HepG2 (cell line): Measurements from ENCODE around the gene MLLT10. TPM values are rescaled to one million over a fixed set of nuclear protein-coding genes. Genes with fewer than 3 reads are reported as not detected.

Experiments
- CBX1 ChIP-seq: IDR thresholded peaks from one replicate; pipeline ENCODE4 v1.6.1; 2016; ENCODE audit warnings: antibody characterized with exemption, low read depth
- CBX5 ChIP-seq: sonication (generic); formaldehyde crosslinking; IDR thresholded peaks from 2 replicates; pipeline ENCODE4 v1.4.0; 2020; ENCODE audit warnings: missing genetic modification reagents, borderline replicate concordance
- FOXP1 ChIP-seq, 2 experiments: fragments of 450-650 bp in 1 of 2; IDR thresholded peaks; 2 replicates each; pipeline ENCODE4 v1.6.1; 2017 to 2018; ENCODE audit warnings: antibody characterized with exemption in 1 of 2
- HMG20A ChIP-seq: IDR thresholded peaks from 2 replicates; pipeline ENCODE4 v1.6.1; 2016; ENCODE audit warnings: borderline replicate concordance
- HNRNPUL1 ChIP-seq: fragments of 200-400 bp; formaldehyde crosslinking; IDR thresholded peaks from 2 replicates; pipeline ENCODE4 v1.6.1; 2017; ENCODE audit warnings: low read depth, mild to moderate bottlenecking, low read length, moderate library complexity
- KAT7 ChIP-seq: IDR thresholded peaks from 2 replicates; pipeline ENCODE4 v1.6.1; 2018; ENCODE audit warnings: borderline replicate concordance, missing compliant biosample characterization
- MEIS2 ChIP-seq: sonication (generic); formaldehyde crosslinking; IDR thresholded peaks from 2 replicates; pipeline ENCODE4 v1.9.0; 2021; ENCODE audit warnings: mild to moderate bottlenecking, missing genetic modification reagents
- MIER2 ChIP-seq: IDR thresholded peaks from 2 replicates; pipeline ENCODE4 v1.6.1; 2016; ENCODE audit warnings: missing biosample characterization, missing genetic modification reagents
- MTF1 ChIP-seq: sonication (generic); formaldehyde crosslinking; IDR thresholded peaks from 2 replicates; pipeline ENCODE4 v1.5.0; 2020; ENCODE audit warnings: missing genetic modification reagents
- NFYC ChIP-seq: IDR thresholded peaks from 2 replicates; pipeline ENCODE4 v1.6.1; 2016; ENCODE audit warnings: missing genetic modification reagents, missing compliant biosample characterization
- RNF219 ChIP-seq: sonication (generic); formaldehyde crosslinking; IDR thresholded peaks from 2 replicates; pipeline ENCODE4 v1.5.0; 2020; ENCODE audit warnings: mild to moderate bottlenecking, missing genetic modification reagents
- SALL1 ChIP-seq: sonication (generic); formaldehyde crosslinking; IDR thresholded peaks from 2 replicates; pipeline ENCODE4 v1.8.0; 2022; ENCODE audit warnings: mild to moderate bottlenecking, missing genetic modification reagents
- SIX1 ChIP-seq: sonication (generic); formaldehyde crosslinking; IDR thresholded peaks from 2 replicates; pipeline ENCODE4 v1.4.0; 2020; ENCODE audit warnings: missing genetic modification reagents, borderline replicate concordance
- SNRNP70 ChIP-seq: fragments of 200-400 bp; formaldehyde crosslinking; IDR thresholded peaks from 2 replicates; pipeline ENCODE4 v1.6.1; 2017; ENCODE audit warnings: mild to moderate bottlenecking, low read depth, low read length, moderate library complexity
- TFAP4 ChIP-seq: sonication (generic); IDR thresholded peaks from 2 replicates; pipeline ENCODE4 v1.6.1; 2016; ENCODE audit warnings: low read depth, borderline replicate concordance
- TFDP1 ChIP-seq: IDR thresholded peaks from 2 replicates; pipeline ENCODE4 v1.6.1; 2016; ENCODE audit warnings: missing compliant biosample characterization, missing genetic modification reagents, borderline replicate concordance
- ZEB1 ChIP-seq: IDR thresholded peaks from 2 replicates; pipeline ENCODE4 v1.6.1; 2012; ENCODE audit warnings: mild to moderate bottlenecking, low read depth, inconsistent platforms; ENCODE audit not compliant: insufficient replicate concordance
- ZFP36L1 ChIP-seq: sonication (generic); formaldehyde crosslinking; IDR thresholded peaks from 2 replicates; pipeline ENCODE4 v1.8.0; 2022; ENCODE audit warnings: mild to moderate bottlenecking, missing genetic modification reagents, moderate library complexity
- ZNF256 ChIP-seq: sonication (generic); formaldehyde crosslinking; conservative IDR thresholded peaks from 2 replicates; pipeline ENCODE4 v1.4.0; 2020; ENCODE audit warnings: missing genetic modification reagents
- ZNF329 ChIP-seq: sonication (generic); formaldehyde crosslinking; IDR thresholded peaks from 2 replicates; pipeline ENCODE4 v1.9.0; 2021; ENCODE audit warnings: low read depth, mild to moderate bottlenecking, missing genetic modification reagents
- ZNF331 ChIP-seq: sonication (generic); formaldehyde crosslinking; IDR thresholded peaks from 2 replicates; pipeline ENCODE4 v1.4.0; 2020; ENCODE audit warnings: missing genetic modification reagents
- polyA plus RNA-seq, 8 experiments: library from polyadenylated mRNA; depleted of rRNA in 3 of 8; stranded (reverse) in 7 of 8; unstranded in 1 of 8; fragments of >200 nt; fragmentation: Illumina TruSeq in 4 of 8; extraction: Trizol in 4 of 8; gene quantifications; 2 replicates each; pipeline versions ENCODE4 v1.2.1 to v1.2.3, GENCODE V29; 2011 to 2016; ENCODE audit warnings: low read depth in 4 of 8, missing spikeins in 1 of 8, mixed read lengths in 1 of 8; ENCODE audit not compliant: insufficient read depth in 1 of 8
- total RNA-seq, 5 experiments: library from RNA; depleted of rRNA; stranded (reverse); fragments of >200 nt; fragmentation: Illumina TruSeq; extraction: Trizol; gene quantifications; 2 replicates each; pipeline ENCODE4 v1.2.3, GENCODE V29; 2016; ENCODE audit warnings: low read depth in 1 of 5
- TF ChIP-seq, protein P1 (sequence below): sonication (generic); formaldehyde crosslinking; IDR thresholded peaks from 2 replicates; pipeline ENCODE4 v1.5.1; 2020; ENCODE audit warnings: missing genetic modification reagents, mild to moderate bottlenecking, borderline replicate concordance

Gene MLLT10
- total and polyA plus RNA-seq, 2 of the 13 experiments (the other 11 are each of a cell fraction or from before 2014, with no cell fraction given): 51.3 to 84.1 TPM

- TF ChIP-seq SIX1 (CRISPR knock-in tag) (no peak), ZNF329 (CRISPR knock-in tag) (peak; percentile 81; the same call in 1 of the 2 replicates), HNRNPUL1 (no peak), ZEB1 (no peak), MIER2 (CRISPR knock-in tag) (peak; percentile 35; the same call in 1 of the 2 replicates), RNF219 (CRISPR knock-in tag) (no peak), ZFP36L1 (CRISPR knock-in tag) (0 out of 2 replicates have a peak, but pooled peaks have one; percentile 73), MTF1 (CRISPR knock-in tag) (no peak), NFYC (CRISPR knock-in tag) (no peak), TFDP1 (CRISPR knock-in tag) (peak; percentile 74; the same call in 1 of the 2 replicates), HMG20A (CRISPR knock-in tag) (0 out of 2 replicates have a peak, but pooled peaks have one; percentile 8), MEIS2 (peak; percentile 70; the same call in 1 of the 2 replicates), FOXP1 (IDR thresholded peaks at IDR 0.05) (no peak), FOXP1 (CRISPR knock-in tag; IDR thresholded peaks at IDR 0.05) (no peak; the same call in 1 of the 2 replicates), KAT7 (CRISPR knock-in tag) (peak; percentile 70; the same call in 1 of the 2 replicates), ZNF331 (CRISPR knock-in tag) (peak; percentile 47; the same call in 1 of the 2 replicates), CBX1 (peak; percentile 8), SALL1 (peak; percentile 81), ZNF256 (CRISPR knock-in tag) (peak; percentile 81), SNRNP70 (no peak), CBX5 (no peak; the same call in 1 of the 2 replicates), TFAP4 (no peak; the same call in 1 of the 2 replicates)
- TF ChIP-seq, protein P1, sequence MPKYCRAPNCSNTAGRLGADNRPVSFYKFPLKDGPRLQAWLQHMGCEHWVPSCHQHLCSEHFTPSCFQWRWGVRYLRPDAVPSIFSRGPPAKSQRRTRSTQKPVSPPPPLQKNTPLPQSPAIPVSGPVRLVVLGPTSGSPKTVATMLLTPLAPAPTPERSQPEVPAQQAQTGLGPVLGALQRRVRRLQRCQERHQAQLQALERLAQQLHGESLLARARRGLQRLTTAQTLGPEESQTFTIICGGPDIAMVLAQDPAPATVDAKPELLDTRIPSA (CRISPR knock-in tag): no peak
These were observed at the start of gene MLLT10 (continued) for GRCh38 chr10:21533467-21534279.
